K562 (cell line): ENCODE results near the gene CHGA. TPM values are rescaled to one million over a fixed set of nuclear protein-coding genes. Genes with fewer than 3 reads are reported as not detected.

Experiments
- ATAC-seq: fragments of 200-7000 bp; cut with Tn5 transposase; 3 replicates; pipeline ENCODE4 v1.9.1; 2020; ENCODE audit warnings: moderate library complexity
- BruUV-seq: library from RNA; stranded (reverse); fragments of 400-500 nt; replicated peaks from 2 replicates; lab custom pipeline; 2021; lab: Mats Ljungman, UMichigan
- CTCF ChIA-PET: fragments of 300-600 bp; formaldehyde crosslinking; extraction: SDS; loops from one replicate; lab custom pipeline; 2021; ENCODE audit warnings: low intra/inter-chr PET ratio; lab: Yijun Ruan, JAX
- POLR2A ChIA-PET: fragments of 300-600, 350-650 bp; sonication (Branson Sonifier 250); formaldehyde crosslinking; extraction: SDS; loops from one replicate; lab custom pipeline; 2021; ENCODE audit warnings: antibody characterized with exemption, inconsistent platforms; lab: Yijun Ruan, JAX
- DNase-seq, 4 experiments: peaks; one replicate each; pipeline versions ENCODE4 v3.0.0 to v3.0.0-alpha.2; 2011 to 2018; ENCODE audit warnings: low spot score in 3 of 4, mixed read lengths in 3 of 4; ENCODE audit errors: extremely low read depth in 1 of 4
- FAIRE-seq: peaks from 2 replicates; lab custom pipeline; 2011; peaks lifted over from hg19 to GRCh38; lab: Jason Lieb, UNC
- H2AFZ ChIP-seq: 2 replicates; pipeline ENCODE4 v1.6.0; 2011; ENCODE audit warnings: low read depth, low read length, control low read depth, inconsistent platforms
- H3K27ac ChIP-seq: fragments of 200-600 bp; 3 replicates; pipeline ENCODE4 v1.8.0; 2011; ENCODE audit warnings: low read depth, mild to moderate bottlenecking, control low read depth, inconsistent platforms, low read length, moderate library complexity, mixed read lengths; ENCODE audit errors: extremely low read depth
- H3K27me3 ChIP-seq, 2 experiments: fragments of 300-600 bp in 1 of 2; 2 replicates in 1 of 2; 3 replicates in 1 of 2; pipeline versions ENCODE4 v1.6.0 to v1.8.0; 2011; ENCODE audit warnings: inconsistent platforms in 2 of 2, low read length in 2 of 2, mild to moderate bottlenecking in 1 of 2, mixed read lengths in 1 of 2, moderate library complexity in 1 of 2; ENCODE audit not compliant: control insufficient read depth in 2 of 2, insufficient read depth in 2 of 2
- H3K36me3 ChIP-seq: fragments of 300-600 bp; 3 replicates; pipeline ENCODE4 v1.8.0; 2011; ENCODE audit warnings: mild to moderate bottlenecking, low read length, inconsistent platforms; ENCODE audit not compliant: control insufficient read depth, insufficient read depth
- H3K4me1 ChIP-seq, 2 experiments: fragments of 200-600 bp in 1 of 2; replicated peaks in 1 of 2; 2 replicates in 1 of 2; 3 replicates in 1 of 2; pipeline versions ENCODE4 v1.5.1 to v1.8.0; 2011; ENCODE audit warnings: inconsistent platforms in 2 of 2, low read length in 2 of 2, mild to moderate bottlenecking in 1 of 2, mixed read lengths in 1 of 2, moderate library complexity in 1 of 2; ENCODE audit not compliant: control insufficient read depth in 2 of 2, insufficient read depth in 2 of 2
- H3K4me2 ChIP-seq: 2 replicates; pipeline ENCODE4 v1.6.1; 2011; ENCODE audit warnings: low read length, control low read depth, inconsistent platforms, mixed read lengths; ENCODE audit not compliant: insufficient read depth
- H3K4me3 ChIP-seq: fragments of 200-600 bp; sonication (generic), shearing (Covaris generic); 2 replicates; pipeline ENCODE4 v1.5.1; 2016; ENCODE audit warnings: control low read depth, inconsistent platforms
- H3K79me2 ChIP-seq: fragments of 200-600 bp; 3 replicates; pipeline ENCODE4 v1.8.0; 2011; ENCODE audit warnings: low read length, inconsistent platforms; ENCODE audit not compliant: control insufficient read depth, insufficient read depth
- H3K9ac ChIP-seq, 2 experiments: 2 replicates each; pipeline versions ENCODE4 v1.6.0 to v1.6.1; 2011; ENCODE audit warnings: low read depth in 2 of 2, low read length in 2 of 2, control low read depth in 1 of 2, inconsistent platforms in 1 of 2, mild to moderate bottlenecking in 1 of 2, mixed read lengths in 1 of 2; ENCODE audit not compliant: insufficient read depth in 1 of 2
- H3K9me1 ChIP-seq: one replicate; pipeline ENCODE4 v1.6.0; 2011; ENCODE audit warnings: inconsistent platforms, mild to moderate bottlenecking, low read length, moderate library complexity; ENCODE audit not compliant: control insufficient read depth, insufficient read depth
- H3K9me3 ChIP-seq: replicated peaks from 2 replicates; pipeline ENCODE4 v1.5.1; 2011; ENCODE audit warnings: low read depth, low read length, inconsistent platforms; ENCODE audit not compliant: control insufficient read depth, insufficient read depth
- H4K20me1 ChIP-seq: replicated peaks from 2 replicates; pipeline ENCODE4 v1.6.1; 2011; ENCODE audit warnings: low read length, inconsistent platforms, mixed read lengths; ENCODE audit not compliant: control insufficient read depth, insufficient read depth
- ATF4 ChIP-seq: fragments of 450-650 bp; formaldehyde crosslinking; IDR thresholded peaks from 2 replicates; pipeline ENCODE4 v1.4.0; 2022; ENCODE audit warnings: mild to moderate bottlenecking, moderate library complexity
- BRCA1 ChIP-seq, 2 experiments: fragments of 450-650 bp in 1 of 2; sonication (generic) in 1 of 2; formaldehyde crosslinking in 1 of 2; IDR thresholded peaks; 2 replicates each; pipeline versions ENCODE4 v1.5.0 to v1.6.1; 2017 to 2020; ENCODE audit warnings: mild to moderate bottlenecking in 1 of 2, missing genetic modification reagents in 1 of 2
- BRF1 ChIP-seq: IDR thresholded peaks from 3 replicates; pipeline ENCODE4 v1.6.1; 2011; ENCODE audit warnings: borderline replicate concordance, mild to moderate bottlenecking; ENCODE audit not compliant: insufficient read length; ENCODE audit errors: extremely low read depth
- DNMT1 ChIP-seq: fragments of 450-650 bp; IDR thresholded peaks from 2 replicates; pipeline ENCODE4 v1.6.1; 2016; ENCODE audit warnings: antibody characterized with exemption, mild to moderate bottlenecking
- ELF2 ChIP-seq: fragments of 250-450 bp; sonication (Bioruptor Pico); IDR thresholded peaks from 2 replicates; pipeline ENCODE4 v1.5.0; 2021; ENCODE audit warnings: mild to moderate bottlenecking
- FOXJ2 ChIP-seq: fragments of 200-800 bp; sonication (Bioruptor generic); IDR thresholded peaks from 2 replicates; pipeline ENCODE4 v1.6.1; 2016; ENCODE audit warnings: missing genetic modification characterization, missing compliant biosample characterization
- FOXK2 ChIP-seq, 2 experiments: fragments of 450-650 bp; IDR thresholded peaks in 1 of 2; conservative IDR thresholded peaks in 1 of 2; 2 replicates each; pipeline ENCODE4 v1.6.1; 2016; ENCODE audit warnings: low read depth in 2 of 2, mild to moderate bottlenecking in 1 of 2
- GATA2 ChIP-seq: sonication (generic); formaldehyde crosslinking; IDR thresholded peaks from 2 replicates; pipeline ENCODE4 v1.4.0; 2020; ENCODE audit warnings: mild to moderate bottlenecking, missing genetic modification reagents
- MEF2D ChIP-seq: conservative IDR thresholded peaks from 2 replicates; pipeline ENCODE4 v1.6.1; 2016; ENCODE audit warnings: low read depth, missing genetic modification characterization, missing compliant biosample characterization
- NONO ChIP-seq, 2 experiments: fragments of 200-400 bp in 1 of 2; fragments of 450-650 bp in 1 of 2; formaldehyde crosslinking in 1 of 2; IDR thresholded peaks; 2 replicates each; pipeline ENCODE4 v1.6.1; 2017; ENCODE audit warnings: low read depth in 2 of 2, mild to moderate bottlenecking in 2 of 2, moderate library complexity in 2 of 2, low read length in 1 of 2
- POLR2H ChIP-seq: IDR thresholded peaks from 2 replicates; pipeline ENCODE4 v1.6.1; 2016; ENCODE audit warnings: missing genetic modification characterization, low read depth, mild to moderate bottlenecking, control low read depth, missing compliant biosample characterization, moderate library complexity
- PTBP1 ChIP-seq: fragments of 200-400 bp; formaldehyde crosslinking; IDR thresholded peaks from 2 replicates; pipeline ENCODE4 v1.6.1; 2017; ENCODE audit warnings: low read depth, low read length
- SFPQ ChIP-seq: fragments of 200-400 bp; formaldehyde crosslinking; IDR thresholded peaks from 2 replicates; pipeline ENCODE4 v1.6.1; 2017; ENCODE audit warnings: mild to moderate bottlenecking, low read depth, low read length, moderate library complexity
- SMAD3 ChIP-seq: fragments of 450-650 bp; formaldehyde crosslinking; conservative IDR thresholded peaks from 2 replicates; pipeline ENCODE4 v1.4.0; 2020; ENCODE audit warnings: mild to moderate bottlenecking
- SMARCC2 ChIP-seq: fragments of 450-650 bp; IDR thresholded peaks from 2 replicates; pipeline ENCODE4 v1.6.1; 2017; ENCODE audit warnings: antibody characterized with exemption, moderate library complexity, mild to moderate bottlenecking, low read depth
- SREBF2 ChIP-seq: sonication (generic); formaldehyde crosslinking; IDR thresholded peaks from 2 replicates; pipeline ENCODE4 v1.4.0; 2020; ENCODE audit warnings: mild to moderate bottlenecking, missing genetic modification reagents
- YBX1 ChIP-seq: fragments of 450-650 bp; IDR thresholded peaks from 2 replicates; pipeline ENCODE4 v1.7.1; 2016; ENCODE audit warnings: mild to moderate bottlenecking
- ZC3H11A ChIP-seq: IDR thresholded peaks from 2 replicates; pipeline ENCODE4 v1.6.1; 2012; ENCODE audit warnings: low read depth, low read length, improper control_type of control experiment
- ZNF124 ChIP-seq: sonication (generic); formaldehyde crosslinking; IDR thresholded peaks from 2 replicates; pipeline ENCODE4 v1.8.1; 2022; ENCODE audit warnings: missing genetic modification reagents
- WGBS: fragments of 100-300 bp; shearing (Covaris generic); methylation state at CpG from one replicate; pipeline ENCODE4 v1.1.6; 2016; ENCODE audit warnings: low coverage, mixed read lengths; ENCODE audit not compliant: insufficient coverage; ENCODE audit errors: missing lambda C conversion rate; 5-methylcytosine and 5-hydroxymethylcytosine counted together
- in situ Hi-C: fragments of 300-500 bp; cut with MboI; formaldehyde crosslinking; loops from 4 replicates; pipeline ENCODE4 v1.15.0; 2018; ENCODE audit warnings: inconsistent platforms, mixed read lengths
- intact Hi-C: fragments of 100-400 bp; cut with micrococcal nuclease; formaldehyde crosslinking; loops from 2 replicates; pipeline ENCODE4 v1.14.2; 2022
- polyA plus RNA-seq, 8 experiments: library from polyadenylated mRNA; depleted of rRNA in 4 of 8; stranded (reverse) in 5 of 8; unstranded in 3 of 8; fragments of >200 nt; fragmentation: Nextera tagmentation in 2 of 8; fragmentation: Illumina TruSeq in 1 of 8; extraction: Ambion mirVana in 2 of 8; extraction: Trizol in 1 of 8; gene quantifications; 2 replicates each; pipeline versions ENCODE4 v1.2.1 to v1.2.3, GENCODE V29; 2011 to 2014; ENCODE audit warnings: inconsistent platforms in 1 of 8, missing spikeins in 1 of 8
- total RNA-seq, 7 experiments: library from RNA; depleted of rRNA in 6 of 7; stranded (reverse); fragments of >200 nt in 6 of 7; fragmentation: Illumina TruSeq in 2 of 7; extraction: Trizol in 2 of 7; gene quantifications; 2 replicates each; pipeline versions ENCODE4 v1.2.1 to v1.2.3, GENCODE V29; 2011 to 2021; ENCODE audit warnings: low replicate concordance in 1 of 7

CHGA gene
- total and polyA plus RNA-seq, 9 of the 15 experiments (the other 6 are each of a cell fraction or from before 2014, with no cell fraction given): not detected

GRCh38 chr14:92906420-92906819 lies 16.5 kb upstream of the CHGA start:
- CTCF ChIA-PET: no interaction called here
- no TSS peak for BruUV-seq
- 9% methylated on average over 3 of the region's 6 CpGs for WGBS

More at GRCh38 chr14:92906420-92906819, 16.5 kb upstream of the CHGA start:
- Histone ChIP-seq H3K27ac (no peak overlapping the region), H3K4me2 (no peak overlapping the region), H4K20me1 (peaks cover 5% of the 10 kb centered on the region; the same call in 1 of the 2 replicates), H3K9me1 (no peaks in the 10 kb centered on the region)
- TF ChIP-seq YBX1: no peak
- no peak for TF ChIP-seq DNMT1
- no peak for TF ChIP-seq BRCA1 (IDR thresholded peaks at IDR 0.05)
- TF ChIP-seq BRCA1 (CRISPR knock-in tag; IDR thresholded peaks at IDR 0.05): no peak
- no peak for TF ChIP-seq MEF2D
- TF ChIP-seq GATA2: no peak
- no peak for TF ChIP-seq SMAD3 (CRISPR knock-in tag)
- no peak for TF ChIP-seq PTBP1
- TF ChIP-seq FOXJ2 (tag): no peak
- TF ChIP-seq SMARCC2: no peak
- no peak for TF ChIP-seq ZNF124 (CRISPR knock-in tag)
- TF ChIP-seq FOXK2 (conservative IDR thresholded peaks at IDR 0.05 in 1 of 2, IDR thresholded peaks at IDR 0.05 in 1 of 2; ENCODE audit: low read depth in 2 of 2): no peak
- no peak for TF ChIP-seq BRF1
- TF ChIP-seq ZC3H11A: no peak
- no peak for TF ChIP-seq ATF4 (CRISPR knock-in tag)
- no peak for TF ChIP-seq SREBF2 (CRISPR knock-in tag)
- TF ChIP-seq POLR2H (tag): no peak
- TF ChIP-seq NONO (IDR thresholded peaks at IDR 0.05; ENCODE audit: low read depth in 2 of 2, low read length in 1 of 2): no peak
- no peak for TF ChIP-seq ELF2
- TF ChIP-seq SFPQ: no peak
- TF ChIP-seq, all 486 proteins: peak for 0
- POLR2A ChIA-PET: no interaction called here
- Histone ChIP-seq H3K36me3 (no peaks in the 10 kb centered on the region), H3K9ac (no peak overlapping the region), H3K79me2 (no peaks in the 10 kb centered on the region), H3K4me1 (no peaks in the 10 kb centered on the region), H3K4me3 (no peak overlapping the region), H3K27me3 (peaks cover 2 to 28% of the 10 kb centered on the region in 2 experiments; a peak in 3 of 5 replicates), H3K9me3 (no peaks in the 10 kb centered on the region), H2AFZ (no peak overlapping the region)
- in situ Hi-C loops (no loop called here), intact Hi-C loops (no loop called here)
- no peak for ATAC-seq
- FAIRE-seq: no peak
- DNase-seq: no peak
